ENCODE results near the gene CHCHD3.

DNA sequence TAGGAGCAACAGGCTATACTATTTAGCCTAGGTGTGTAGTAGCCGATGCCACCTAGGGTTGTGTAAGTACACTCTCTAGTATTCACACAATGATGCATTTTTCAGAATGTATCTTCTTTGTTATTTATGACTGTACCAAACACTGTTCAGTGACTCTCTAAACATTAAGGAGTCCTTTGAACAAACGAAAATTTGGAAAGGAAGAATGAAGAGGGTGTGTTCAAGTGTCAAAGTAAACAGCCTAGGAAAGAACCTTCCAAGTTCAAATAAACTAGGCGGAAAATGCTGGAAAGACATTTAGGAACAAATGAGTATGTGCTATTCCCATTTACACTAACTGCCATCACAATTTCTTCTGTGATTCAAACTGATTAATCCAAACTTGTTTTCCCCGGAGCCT, 142.4 kb downstream of the CHCHD3 start:
- TF ChIP-seq, protein P1, sequence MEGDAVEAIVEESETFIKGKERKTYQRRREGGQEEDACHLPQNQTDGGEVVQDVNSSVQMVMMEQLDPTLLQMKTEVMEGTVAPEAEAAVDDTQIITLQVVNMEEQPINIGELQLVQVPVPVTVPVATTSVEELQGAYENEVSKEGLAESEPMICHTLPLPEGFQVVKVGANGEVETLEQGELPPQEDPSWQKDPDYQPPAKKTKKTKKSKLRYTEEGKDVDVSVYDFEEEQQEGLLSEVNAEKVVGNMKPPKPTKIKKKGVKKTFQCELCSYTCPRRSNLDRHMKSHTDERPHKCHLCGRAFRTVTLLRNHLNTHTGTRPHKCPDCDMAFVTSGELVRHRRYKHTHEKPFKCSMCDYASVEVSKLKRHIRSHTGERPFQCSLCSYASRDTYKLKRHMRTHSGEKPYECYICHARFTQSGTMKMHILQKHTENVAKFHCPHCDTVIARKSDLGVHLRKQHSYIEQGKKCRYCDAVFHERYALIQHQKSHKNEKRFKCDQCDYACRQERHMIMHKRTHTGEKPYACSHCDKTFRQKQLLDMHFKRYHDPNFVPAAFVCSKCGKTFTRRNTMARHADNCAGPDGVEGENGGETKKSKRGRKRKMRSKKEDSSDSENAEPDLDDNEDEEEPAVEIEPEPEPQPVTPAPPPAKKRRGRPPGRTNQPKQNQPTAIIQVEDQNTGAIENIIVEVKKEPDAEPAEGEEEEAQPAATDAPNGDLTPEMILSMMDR (IDR thresholded peaks at IDR 0.05; ENCODE audit: poor library complexity), result no peak
- TF ChIP-seq EZH2 (IDR thresholded peaks at IDR 0.05; ENCODE audit: borderline replicate concordance), result no peak

Measured in hepatocyte (in vitro differentiated cells).